ACHN (cell line): ENCODE results near the gene DGKZ.
A peak's percentile ranks its signal among the peaks of the same experiment; 100 is the strongest.
"Not testable (repeated sequence)": the region's sequence is repeated elsewhere in the genome, so short reads cannot be mapped to it uniquely, and the experiment has no call there.

Experiments
- DNase-seq: peaks from one replicate; pipeline ENCODE4 v3.0.0-alpha.2; 2015
- in situ Hi-C: cut with HindIII; loops from 2 replicates; pipeline ENCODE4 v1.10.0; 2017; ENCODE audit warnings: low sequenced_read_pairs, low pct_ligation_motif_present, low pct_unique_long_range_greater_than_20kb

DGKZ gene

DNA sequence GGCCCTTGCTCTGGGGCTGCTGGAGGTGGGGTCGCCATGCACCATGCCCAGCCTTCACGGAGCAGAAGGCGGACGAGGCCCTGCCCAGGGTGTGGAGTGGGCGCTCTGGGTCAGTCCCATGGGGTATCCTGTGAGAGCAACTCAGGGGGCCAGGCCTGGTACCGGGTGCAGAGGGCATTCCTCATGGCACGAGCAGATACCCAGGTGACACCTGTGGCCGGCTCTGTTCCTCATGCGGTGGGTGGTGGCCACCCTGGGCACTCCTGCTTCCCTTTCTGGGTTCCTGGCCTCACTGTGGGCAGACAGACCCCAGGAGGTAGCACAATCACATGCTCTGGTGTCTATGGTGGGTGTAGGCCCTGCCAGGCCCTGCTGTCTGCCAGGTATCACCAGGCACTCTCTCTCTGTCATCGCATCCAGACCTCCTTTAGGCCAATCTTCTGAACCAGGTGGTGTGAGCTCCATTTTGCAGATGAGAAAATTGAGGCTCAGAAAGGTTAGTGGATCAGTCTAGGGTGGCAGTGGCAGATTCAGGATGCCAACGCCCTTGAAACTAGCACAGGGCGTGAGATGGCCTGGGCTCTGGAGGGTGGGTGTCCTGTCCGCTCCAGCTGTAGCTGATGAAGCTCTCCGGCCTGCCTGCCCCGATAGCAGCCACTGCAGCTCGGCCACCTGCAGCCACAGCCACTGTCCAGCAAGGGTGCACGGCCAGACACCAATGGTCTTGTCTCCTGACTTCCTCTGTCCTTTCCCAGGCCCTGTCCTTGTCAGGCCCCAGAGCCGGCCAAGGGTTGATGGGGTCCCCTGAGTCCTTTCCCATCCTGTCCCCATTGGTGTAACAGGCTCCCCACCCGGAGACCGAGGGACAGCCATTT, 15.1 kb downstream of the DGKZ start:
- no peak for DNase-seq
- in situ Hi-C loops = no loop called here

DNA sequence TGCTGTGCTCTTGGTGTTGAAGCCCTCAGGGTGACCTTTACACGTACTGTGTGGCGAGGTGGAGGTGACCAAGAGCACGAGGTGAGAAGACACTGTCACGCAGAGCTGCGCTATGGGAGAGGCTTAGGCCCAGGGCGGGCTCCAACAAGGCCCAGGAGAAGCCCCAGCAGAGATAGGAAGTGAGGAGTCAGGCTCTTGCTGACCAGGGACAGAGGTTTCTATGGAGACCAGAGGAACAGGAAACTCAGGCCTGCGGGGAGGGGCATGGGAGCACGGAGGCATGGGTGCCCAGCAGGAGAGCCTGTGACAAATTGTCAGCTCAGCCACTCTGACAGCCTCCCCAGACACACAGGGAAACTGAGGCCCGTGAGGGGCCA, 15.8 kb downstream of the DGKZ start:
- in situ Hi-C loops = no loop called here
- peak; percentile 45 for DNase-seq

DNA sequence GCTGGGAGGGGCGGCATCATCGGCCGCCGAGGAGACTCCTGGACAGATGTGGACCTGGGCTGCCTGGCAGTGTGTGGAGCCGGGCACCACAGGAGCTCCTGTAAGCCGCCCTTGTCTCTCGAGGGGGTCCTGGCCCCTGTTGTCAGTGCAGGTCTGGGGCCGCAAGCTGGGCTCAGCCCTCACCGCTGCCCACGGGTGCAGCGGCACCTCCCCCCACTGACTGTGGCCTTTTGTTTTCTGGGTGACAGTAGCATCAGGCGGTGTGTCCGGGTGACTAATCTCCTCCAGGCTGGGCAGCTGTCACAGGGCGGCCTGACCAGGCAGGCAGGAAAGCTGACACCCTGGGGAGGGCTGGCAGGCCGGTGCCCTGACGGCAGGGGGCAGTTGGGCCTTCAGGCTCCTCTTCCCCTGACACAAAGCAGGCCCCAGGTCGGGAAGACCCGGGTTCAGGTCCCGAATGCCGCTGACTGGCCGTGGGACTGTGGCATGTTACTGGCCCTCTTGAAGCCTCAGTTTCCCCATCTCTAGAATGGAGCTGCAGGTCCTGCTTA, 16.3 kb downstream of the DGKZ start:
- no peak for DNase-seq
- in situ Hi-C loops = no loop called here

DNA sequence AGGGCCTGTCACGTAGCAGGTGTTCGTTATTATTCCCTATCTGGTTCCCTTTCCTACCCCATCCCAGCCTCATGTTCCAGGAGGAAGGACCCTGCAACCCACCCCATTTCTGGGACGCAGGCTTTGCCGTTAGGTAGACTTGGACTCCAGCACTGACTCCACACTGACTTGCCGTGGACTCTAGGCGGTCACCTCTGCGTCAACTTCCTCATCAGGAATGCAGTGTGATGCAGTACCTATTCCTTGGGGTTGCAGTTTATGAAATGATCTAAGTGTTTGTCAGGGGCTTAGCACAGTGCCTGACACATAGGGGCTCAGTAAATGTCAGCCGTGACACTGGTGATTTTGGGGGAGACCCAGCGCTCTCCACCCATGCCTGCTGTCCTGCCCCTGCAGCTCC, 16.8 kb downstream of the DGKZ start:
- DNase-seq = no peak
- in situ Hi-C loops = no loop called here

DNA sequence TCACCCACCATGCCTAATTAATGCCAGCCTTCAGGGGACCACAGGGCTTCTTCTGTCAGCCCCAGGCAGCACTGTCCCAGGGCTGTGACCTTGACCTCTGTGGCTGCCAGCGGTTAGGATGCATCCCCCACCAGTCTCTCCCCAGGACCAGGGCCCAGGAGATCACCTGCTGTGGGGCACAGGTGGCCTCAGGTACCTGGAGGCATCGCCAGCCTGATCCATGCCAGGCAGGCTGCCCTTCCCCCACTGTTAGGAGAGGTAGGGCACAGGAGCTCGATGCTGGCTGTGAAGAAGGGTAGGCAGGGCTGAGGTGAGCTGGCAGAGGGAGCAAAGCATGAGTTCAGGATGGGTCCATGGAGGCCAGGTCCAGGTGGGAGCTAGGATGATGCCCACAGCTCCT, 17.5 kb downstream of the DGKZ start:
- no peak for DNase-seq
- in situ Hi-C loops = no loop called here

DNA sequence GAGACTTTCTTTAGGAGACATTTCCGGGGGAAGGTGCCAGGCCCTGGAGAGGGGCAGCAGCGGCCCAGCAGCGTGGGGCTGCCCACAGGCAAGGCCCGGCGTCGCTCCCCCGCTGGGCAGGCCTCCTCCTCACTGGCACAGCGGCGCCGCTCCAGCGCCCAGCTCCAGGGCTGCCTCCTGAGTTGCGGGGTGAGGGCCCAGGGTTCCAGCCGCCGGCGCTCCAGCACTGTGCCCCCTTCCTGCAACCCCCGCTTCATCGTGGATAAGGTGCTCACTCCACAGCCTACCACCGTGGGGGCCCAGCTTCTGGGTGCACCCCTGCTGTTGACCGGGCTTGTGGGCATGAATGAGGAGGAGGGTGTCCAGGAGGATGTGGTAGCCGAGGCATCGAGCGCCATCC, 19.0 kb downstream of the DGKZ start:
- DNase-seq = no peak
- in situ Hi-C loops = no loop called here

DNA sequence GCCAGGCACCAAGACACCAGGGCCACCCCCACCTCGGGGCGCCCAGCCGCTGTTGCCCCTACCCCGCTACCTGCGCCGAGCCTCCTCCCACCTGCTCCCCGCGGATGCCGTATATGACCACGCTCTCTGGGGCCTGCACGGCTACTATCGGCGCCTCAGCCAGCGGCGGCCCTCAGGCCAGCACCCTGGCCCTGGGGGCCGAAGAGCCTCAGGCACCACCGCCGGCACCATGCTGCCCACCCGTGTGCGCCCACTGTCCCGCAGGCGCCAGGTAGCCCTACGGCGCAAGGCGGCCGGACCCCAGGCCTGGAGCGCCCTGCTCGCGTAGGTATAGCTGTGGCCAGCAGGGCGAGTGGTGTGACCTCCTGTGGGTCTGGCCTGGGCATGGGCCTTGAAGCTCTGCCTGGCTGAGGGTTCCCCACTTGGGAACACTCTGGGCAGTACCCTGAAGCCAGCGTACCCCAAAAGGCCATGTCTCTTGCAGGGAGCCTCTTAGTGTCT, 19.4 kb downstream of the DGKZ start:
- DNase-seq = no peak
- in situ Hi-C loops = no loop called here

DNA sequence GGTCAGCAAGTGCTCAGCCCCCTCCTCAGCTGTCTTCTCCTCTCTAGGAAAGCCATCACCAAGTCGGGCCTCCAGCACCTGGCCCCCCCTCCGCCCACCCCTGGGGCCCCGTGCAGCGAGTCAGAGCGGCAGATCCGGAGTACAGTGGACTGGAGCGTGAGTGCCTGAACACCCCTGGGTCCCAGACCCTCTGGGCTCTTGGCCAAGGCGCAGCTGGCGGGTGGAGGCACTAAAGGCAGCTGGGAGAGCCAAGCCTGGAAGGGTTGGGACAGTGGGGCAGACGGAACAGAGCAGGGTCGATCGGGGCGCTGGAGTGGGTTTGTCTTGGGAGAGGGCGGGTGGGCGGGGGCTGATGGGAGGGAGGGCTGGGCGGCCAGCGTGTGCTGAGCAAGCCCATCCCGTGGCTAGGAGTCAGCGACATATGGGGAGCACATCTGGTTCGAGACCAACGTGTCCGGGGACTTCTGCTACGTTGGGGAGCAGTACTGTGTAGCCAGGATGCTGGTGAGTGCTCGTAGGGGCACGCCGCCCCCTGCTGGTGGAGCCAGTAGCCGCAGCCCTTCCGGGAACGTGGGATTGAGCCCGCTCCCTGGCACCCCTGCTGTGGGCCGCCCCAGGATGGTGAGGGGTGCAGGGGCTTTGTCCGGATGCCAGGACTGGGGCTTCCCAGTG, 20.1 kb downstream of the DGKZ start:
- DNase-seq = peak; percentile 37
- in situ Hi-C loops = no loop called here

DNA sequence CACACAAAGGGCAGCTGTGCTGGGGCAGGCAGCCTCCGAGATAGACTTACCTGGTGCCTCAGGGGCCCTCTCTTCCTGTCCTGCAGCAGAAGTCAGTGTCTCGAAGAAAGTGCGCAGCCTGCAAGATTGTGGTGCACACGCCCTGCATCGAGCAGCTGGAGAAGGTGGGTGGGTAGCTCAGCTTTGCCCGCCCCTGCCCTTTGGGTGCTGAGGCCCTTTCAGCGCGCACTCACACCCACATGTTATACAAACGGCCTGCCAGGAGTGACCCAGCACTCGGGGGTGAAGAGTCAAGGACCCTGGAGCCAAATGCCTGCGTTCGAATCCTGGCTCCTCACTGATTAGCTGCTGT, 20.6 kb downstream of the DGKZ start:
- in situ Hi-C loops = no loop called here
- DNase-seq = no peak

DNA sequence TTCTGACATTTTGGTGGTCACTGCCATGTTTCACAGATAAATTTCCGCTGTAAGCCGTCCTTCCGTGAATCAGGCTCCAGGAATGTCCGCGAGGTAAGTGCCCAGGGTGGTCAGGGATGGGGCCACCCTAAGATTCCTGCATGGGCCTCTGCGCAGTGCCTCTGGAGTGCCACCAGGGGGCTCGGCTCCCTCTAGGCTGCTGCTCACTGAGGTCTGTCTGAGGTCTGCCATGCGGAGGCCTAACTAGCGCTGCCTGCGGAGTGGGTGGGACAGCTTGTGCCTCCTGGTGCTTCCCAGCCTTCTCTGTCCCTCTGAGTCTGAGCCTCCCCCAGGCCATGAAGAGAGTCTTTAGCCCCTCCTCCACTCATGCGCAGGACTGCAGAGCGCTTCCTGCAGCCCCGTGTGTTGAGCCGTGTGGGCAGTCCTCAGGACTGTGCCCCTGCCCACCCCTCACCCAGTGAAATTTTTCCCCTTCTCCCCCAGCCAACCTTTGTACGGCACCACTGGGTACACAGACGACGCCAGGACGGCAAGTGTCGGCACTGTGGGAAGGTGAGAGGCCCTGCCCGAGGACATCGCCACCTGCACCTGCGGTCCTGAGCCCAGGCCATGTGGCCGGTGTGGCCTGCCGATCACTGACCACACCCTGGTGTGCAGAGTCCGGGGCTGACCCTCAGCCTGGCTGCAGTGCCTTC, 22.3 kb downstream of the DGKZ start:
- peak; percentile 78 for DNase-seq

DNA sequence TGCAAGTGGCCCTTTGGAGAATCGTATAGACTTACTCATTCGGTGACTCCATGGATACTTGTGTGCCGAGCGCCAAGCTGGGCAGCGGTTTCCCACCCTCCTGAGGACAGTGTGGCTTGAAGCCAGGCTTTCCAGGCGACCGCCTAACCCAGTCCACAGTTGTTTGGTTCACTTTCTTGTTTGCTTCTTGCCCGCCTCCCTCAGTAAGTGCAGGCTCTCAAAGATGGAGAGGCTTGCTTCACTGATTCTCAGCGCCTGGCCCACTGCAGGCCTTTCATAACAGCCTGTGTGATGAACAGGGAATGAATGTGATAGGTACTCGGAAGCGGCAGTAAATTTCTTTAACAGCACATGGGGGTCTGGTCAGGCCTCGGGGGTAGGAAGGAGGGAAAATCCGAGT, 23.0 kb downstream of the DGKZ start:
- DNase-seq = no peak
- in situ Hi-C loops = no loop called here

More for the DNA sequence above, 22.3 kb downstream of the DGKZ start:
- in situ Hi-C loops = no loop called here

DNA sequence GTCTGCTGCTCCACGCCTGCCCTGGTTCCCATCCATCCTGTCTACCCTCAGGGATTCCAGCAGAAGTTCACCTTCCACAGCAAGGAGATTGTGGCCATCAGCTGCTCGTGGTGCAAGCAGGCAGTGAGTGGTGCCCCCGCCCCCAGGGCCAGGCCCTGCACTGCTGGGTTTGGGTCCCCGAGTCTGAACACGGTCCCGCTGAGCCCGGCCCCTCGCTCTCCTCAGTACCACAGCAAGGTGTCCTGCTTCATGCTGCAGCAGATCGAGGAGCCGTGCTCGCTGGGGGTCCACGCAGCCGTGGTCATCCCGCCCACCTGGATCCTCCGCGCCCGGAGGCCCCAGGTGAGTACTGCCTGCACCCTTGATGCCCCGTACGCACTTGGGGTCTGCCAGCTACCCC, 24.0 kb downstream of the DGKZ start:
- in situ Hi-C loops, DNase-seq: not testable (repeated sequence)

DNA sequence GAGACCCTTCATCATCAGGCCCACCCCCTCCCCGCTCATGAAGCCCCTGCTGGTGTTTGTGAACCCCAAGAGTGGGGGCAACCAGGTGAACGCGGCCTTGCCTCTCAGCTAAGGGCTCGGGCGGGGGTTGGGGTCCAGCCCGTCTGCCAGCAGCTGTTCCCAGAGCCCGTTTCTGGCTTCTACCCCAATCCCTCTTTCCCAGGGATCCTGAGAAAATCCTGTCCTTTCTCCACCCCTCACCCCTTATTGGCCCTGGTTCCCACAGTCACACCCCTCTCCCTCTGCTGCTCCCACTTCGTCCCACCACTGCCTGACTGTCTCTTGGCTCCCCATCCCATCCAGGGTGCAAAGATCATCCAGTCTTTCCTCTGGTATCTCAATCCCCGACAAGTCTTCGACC, 24.8 kb downstream of the DGKZ start:
- in situ Hi-C loops = no loop called here
- no peak for DNase-seq

DNA sequence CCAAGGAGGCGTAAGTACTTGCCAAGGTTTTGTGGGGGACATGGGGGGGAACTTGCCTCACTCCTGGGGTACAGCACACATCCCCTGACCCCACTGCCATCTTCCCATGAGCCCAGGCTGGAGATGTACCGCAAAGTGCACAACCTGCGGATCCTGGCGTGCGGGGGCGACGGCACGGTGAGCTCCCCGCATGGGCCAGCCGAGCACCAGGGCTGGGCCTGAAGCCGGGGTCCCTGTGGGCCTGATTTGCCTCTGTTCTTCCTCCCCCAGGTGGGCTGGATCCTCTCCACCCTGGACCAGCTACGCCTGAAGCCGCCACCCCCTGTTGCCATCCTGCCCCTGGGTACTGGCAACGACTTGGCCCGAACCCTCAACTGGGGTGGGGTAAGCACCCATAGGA, 25.2 kb downstream of the DGKZ start:
- DNase-seq, in situ Hi-C loops: not testable (repeated sequence)

DNA sequence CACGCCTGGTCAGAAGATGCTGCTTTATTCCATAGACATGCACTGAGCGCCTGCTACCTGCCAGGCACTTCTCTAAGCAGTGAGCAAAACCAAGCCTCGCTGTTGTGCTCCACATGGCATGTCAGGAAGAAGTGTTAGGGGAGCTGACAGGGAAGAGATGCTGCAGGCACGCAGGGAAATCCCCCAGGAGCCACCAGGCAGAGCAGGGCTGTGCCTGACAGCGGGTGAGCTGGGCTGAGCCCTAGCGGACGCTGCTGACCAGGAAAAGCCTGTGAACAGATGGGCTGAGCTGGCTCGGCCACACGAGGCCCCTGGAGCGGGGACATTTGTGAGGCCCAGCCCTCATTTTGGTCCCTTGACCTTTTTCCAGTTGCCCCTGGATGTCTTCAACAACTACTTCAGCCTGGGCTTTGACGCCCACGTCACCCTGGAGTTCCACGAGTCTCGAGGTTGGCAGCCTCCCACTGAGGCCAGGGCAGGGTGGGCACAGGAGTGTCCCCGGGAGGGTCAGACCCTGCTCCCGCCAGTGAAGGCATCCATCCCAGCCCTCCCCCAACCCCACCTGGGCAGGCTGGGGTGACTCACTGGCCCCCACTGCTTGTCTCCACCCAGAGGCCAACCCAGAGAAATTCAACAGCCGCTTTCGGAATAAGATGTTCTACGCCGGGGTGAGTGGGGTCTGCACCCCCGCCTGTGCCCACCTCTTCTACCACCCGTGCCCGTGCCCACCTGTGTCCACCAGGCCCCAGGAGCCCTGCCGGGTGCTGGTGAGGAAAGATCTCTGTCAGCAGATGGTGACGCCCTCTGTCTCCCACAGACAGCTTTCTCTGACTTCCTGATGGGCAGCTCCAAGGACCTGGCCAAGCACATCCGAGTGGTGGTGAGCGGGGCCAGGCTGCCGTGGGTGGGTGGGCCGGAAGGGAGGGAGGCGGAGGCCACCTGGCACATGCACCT, 26.8 kb downstream of the DGKZ start:
- no peak for DNase-seq
- in situ Hi-C loops = no loop called here

DNA sequence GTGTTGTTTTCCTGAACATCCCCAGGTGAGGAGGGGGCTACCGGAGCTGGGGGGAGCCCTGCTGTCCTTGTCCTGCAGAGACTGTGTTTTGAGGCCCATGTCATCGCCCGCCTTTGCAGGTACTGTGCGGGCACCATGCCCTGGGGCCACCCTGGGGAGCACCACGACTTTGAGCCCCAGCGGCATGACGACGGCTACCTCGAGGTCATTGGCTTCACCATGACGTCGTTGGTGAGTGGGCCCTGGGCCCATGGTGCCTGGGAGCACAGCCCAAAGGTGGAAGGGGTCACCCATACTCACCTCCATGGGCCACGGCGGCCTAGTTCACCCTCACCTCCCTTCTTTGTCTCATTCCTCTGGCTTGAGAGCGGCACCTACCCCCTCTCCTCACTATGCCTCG, 27.6 kb downstream of the DGKZ start:
- in situ Hi-C loops = no loop called here

DNA sequence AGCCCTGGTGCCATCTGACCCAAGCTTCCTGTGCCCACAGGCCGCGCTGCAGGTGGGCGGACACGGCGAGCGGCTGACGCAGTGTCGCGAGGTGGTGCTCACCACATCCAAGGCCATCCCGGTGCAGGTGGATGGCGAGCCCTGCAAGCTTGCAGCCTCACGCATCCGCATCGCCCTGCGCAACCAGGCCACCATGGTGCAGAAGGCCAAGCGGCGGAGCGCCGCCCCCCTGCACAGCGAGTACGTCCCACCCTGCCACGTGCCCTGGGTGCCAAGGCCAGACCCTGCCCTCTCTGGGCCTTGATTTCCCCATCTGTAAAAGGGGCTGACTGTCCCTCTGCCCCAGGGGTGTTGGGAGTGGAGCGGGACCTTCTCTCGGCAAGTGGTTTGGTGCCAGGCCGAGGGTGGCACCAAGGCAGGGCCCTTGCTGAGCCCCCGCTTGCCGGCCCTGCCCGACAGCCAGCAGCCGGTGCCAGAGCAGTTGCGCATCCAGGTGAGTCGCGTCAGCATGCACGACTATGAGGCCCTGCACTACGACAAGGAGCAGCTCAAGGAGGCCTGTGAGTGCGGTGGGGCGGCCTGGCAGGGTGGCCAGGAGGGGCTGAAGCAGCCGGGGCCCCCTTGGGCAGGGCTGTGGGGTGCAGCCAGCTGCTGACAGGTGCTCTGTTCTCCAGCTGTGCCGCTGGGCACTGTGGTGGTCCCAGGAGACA, 28.3 kb downstream of the DGKZ start:
- in situ Hi-C loops = no loop called here
- DNase-seq = no peak

More for the DNA sequence above, 27.6 kb downstream of the DGKZ start:
- DNase-seq = no peak
